Ascending aorta (tissue), 2 donors: Measurements from ENCODE around the gene RP9. TPM values are rescaled to one million over a fixed set of nuclear protein-coding genes. Genes with fewer than 3 reads are reported as not detected.
A peak's percentile ranks its signal among the peaks of the same experiment; 100 is the strongest.
"Not testable (repeated sequence)": the region's sequence is repeated elsewhere in the genome, so short reads cannot be mapped to it uniquely, and the experiment has no call there.

Experiments used
- DNase-seq, 2 donors: peaks; one replicate each; pipeline ENCODE4 v3.0.0-alpha.2; 2019; ENCODE audit warnings: low spot score in 2 of 2
- H3K27ac ChIP-seq, 2 donors: fragments of 200-600 bp; sonication (generic); one replicate each; pipeline ENCODE4 v1.5.1; 2016 to 2017; ENCODE audit warnings: mild to moderate bottlenecking in 1 of 2
- H3K27me3 ChIP-seq: fragments of 200-600 bp; sonication (generic); one replicate; pipeline ENCODE4 v1.5.1; 2017
- H3K36me3 ChIP-seq, 2 donors: fragments of 200-600 bp; sonication (generic); one replicate each; pipeline ENCODE4 v1.5.1; 2016
- H3K4me1 ChIP-seq, 2 donors: fragments of 200-600 bp; sonication (generic); one replicate each; pipeline ENCODE4 v1.5.1; 2016 to 2017; ENCODE audit warnings: mild to moderate bottlenecking in 1 of 2
- H3K4me3 ChIP-seq, 2 donors: fragments of 200-600 bp; sonication (generic); one replicate each; pipeline ENCODE4 v1.5.1; 2016 to 2017; ENCODE audit warnings: mild to moderate bottlenecking in 1 of 2
- H3K9me3 ChIP-seq, 2 donors: fragments of 200-600 bp; sonication (generic); one replicate each; pipeline ENCODE4 v1.5.1; 2016
- CTCF ChIP-seq, 3 experiments: fragments of 200-600 bp in 2 of 3; fragments of 450-650 bp in 1 of 3; sonication (generic) in 2 of 3; IDR thresholded peaks; one replicate each; pipeline ENCODE4 v1.5.1; 2016 to 2019; ENCODE audit warnings: antibody characterized with exemption in 3 of 3, mild to moderate bottlenecking in 1 of 3, moderate library complexity in 1 of 3
- intact Hi-C: fragments of 100-400 bp; cut with DNase I; formaldehyde crosslinking; loops from one replicate; pipeline ENCODE4 v1.15.1; 2023
- total RNA-seq: library from RNA; depleted of rRNA; stranded (reverse); fragments of >200 nt; gene quantifications from one replicate; pipeline ENCODE4 v1.1.0, GENCODE V29; 2016

The RP9 gene
- total RNA-seq, 1 donor from 2014 or later, result 2.8 TPM

GRCh38 chr7:33107136-33108066 is 1.8 kb downstream of the RP9 start:
- intact Hi-C loops, result loop anchor here (2.0 kb wide), 1 partner anchor 215 kb away; no protein-coding TSS in a partner anchor
- Histone ChIP-seq H3K4me3 (peak overlapping the region; percentile 96 to 100), H3K36me3 (peaks cover 10 to 12% of the 10 kb centered on the region in 2 donors), H3K4me1 (peaks cover 10 to 14% of the 10 kb centered on the region in 2 donors), H3K9me3 (no peaks in the 10 kb centered on the region), H3K27ac (no peak overlapping the region), H3K27me3 (no peaks in the 10 kb centered on the region)
- no peak for DNase-seq
- peak in 2 of 3 experiments; percentile 19 to 27 for TF ChIP-seq CTCF (IDR thresholded peaks at IDR 0.05)

GRCh38 chr7:33101906-33102305 is 7.3 kb downstream of the RP9 start:
- peaks cover 43 to 52% of the 10 kb centered on the region in 2 donors for H3K36me3 ChIP-seq
- no peak overlapping the region for H3K4me3 ChIP-seq
- H3K9me3 ChIP-seq, result no peaks in the 10 kb centered on the region
- H3K27ac ChIP-seq, result no peak overlapping the region
- no peak for TF ChIP-seq CTCF (IDR thresholded peaks at IDR 0.05)
- H3K4me1 ChIP-seq, result no peaks in the 10 kb centered on the region
- intact Hi-C loops, result no loop called here
- no peak for DNase-seq
- H3K27me3 ChIP-seq, result no peaks in the 10 kb centered on the region

- intact Hi-C loops, result no loop called here
- Histone ChIP-seq H3K27me3 (no peaks in the 10 kb centered on the region), H3K27ac (no peak overlapping the region), H3K4me3 (no peak overlapping the region), H3K9me3 (no peaks in the 10 kb centered on the region), H3K36me3 (peaks cover 55 to 62% of the 10 kb centered on the region in 2 donors), H3K4me1 (no peaks in the 10 kb centered on the region)
- DNase-seq, result no peak
- TF ChIP-seq CTCF (IDR thresholded peaks at IDR 0.05), result no peak
Measured at GRCh38 chr7:33100770-33101169, 8.4 kb downstream of the RP9 start.

- Histone ChIP-seq H3K27ac (no peak overlapping the region), H3K36me3 (peaks cover 61 to 72% of the 10 kb centered on the region in 2 donors), H3K4me1 (no peaks in the 10 kb centered on the region), H3K9me3 (no peaks in the 10 kb centered on the region), H3K27me3 (no peaks in the 10 kb centered on the region), H3K4me3 (no peak overlapping the region)
- no peak for DNase-seq
- intact Hi-C loops, result no loop called here
- TF ChIP-seq CTCF (IDR thresholded peaks at IDR 0.05), result no peak
Measured at GRCh38 chr7:33099154-33099940, 9.9 kb downstream of the RP9 start.

GRCh38 chr7:33094745-33095275 is 14.4 kb downstream of the RP9 start:
- H3K9me3 ChIP-seq, DNase-seq, H3K4me1 ChIP-seq, H3K27me3 ChIP-seq, intact Hi-C loops, H3K4me3 ChIP-seq, H3K27ac ChIP-seq: not testable (repeated sequence)
- H3K36me3 ChIP-seq, result peaks cover 47 to 51% of the 10 kb centered on the region in 2 donors
